Hepatocyte (in vitro differentiated cells): Measurements from ENCODE around the gene ITPKB. TPM values are rescaled to one million over a fixed set of nuclear protein-coding genes. Genes with fewer than 3 reads are reported as not detected.

Source experiments
- DNase-seq: peaks from one replicate; pipeline ENCODE4 v3.0.0-alpha.2; 2016; ENCODE audit warnings: low spot score
- H2AFZ ChIP-seq: fragments of 200-600 bp; sonication (generic); 2 replicates; pipeline ENCODE4 v1.6.0; 2016; ENCODE audit warnings: antibody characterized with exemption, mild to moderate bottlenecking
- H3K27ac ChIP-seq: fragments of 200-600 bp; sonication (generic); 2 replicates; pipeline ENCODE4 v1.5.1; 2016; ENCODE audit warnings: mild to moderate bottlenecking
- H3K27me3 ChIP-seq: fragments of 200-600 bp; sonication (generic); 2 replicates; pipeline ENCODE4 v1.6.1; 2016
- H3K36me3 ChIP-seq: fragments of 200-600 bp; sonication (generic); replicated peaks from 2 replicates; pipeline ENCODE4 v1.5.1; 2016; ENCODE audit warnings: low read depth; ENCODE audit not compliant: insufficient read depth
- H3K4me1 ChIP-seq: fragments of 200-600 bp; sonication (generic); 2 replicates; pipeline ENCODE4 v1.5.1; 2016; ENCODE audit warnings: mild to moderate bottlenecking, moderate library complexity; ENCODE audit not compliant: insufficient read depth
- H3K4me2 ChIP-seq: fragments of 200-600 bp; sonication (generic); 2 replicates; pipeline ENCODE4 v1.6.0; 2016
- H3K4me3 ChIP-seq: fragments of 200-600 bp; sonication (generic); 2 replicates; pipeline ENCODE4 v1.5.1; 2016; ENCODE audit warnings: mild to moderate bottlenecking
- H3K79me2 ChIP-seq: fragments of 200-600 bp; sonication (generic); 2 replicates; pipeline ENCODE4 v1.6.0; 2017; ENCODE audit warnings: mild to moderate bottlenecking
- H3K9me2 ChIP-seq: fragments of 200-600 bp; sonication (generic); replicated peaks from 2 replicates; pipeline ENCODE4 v1.6.0; 2017; ENCODE audit warnings: mild to moderate bottlenecking; ENCODE audit not compliant: insufficient read depth
- H3K9me3 ChIP-seq: fragments of 200-600 bp; sonication (generic); 2 replicates; pipeline ENCODE4 v1.5.1; 2016; ENCODE audit warnings: low read depth, mild to moderate bottlenecking
- H4K20me1 ChIP-seq: fragments of 200-600 bp; sonication (generic); 2 replicates; pipeline ENCODE4 v1.6.0; 2016; ENCODE audit warnings: mild to moderate bottlenecking; ENCODE audit not compliant: insufficient read depth, poor library complexity, severe bottlenecking
- EZH2 ChIP-seq: fragments of 200-600 bp; sonication (generic); IDR thresholded peaks from 2 replicates; pipeline ENCODE4 v1.6.1; 2016; ENCODE audit warnings: antibody characterized with exemption, mild to moderate bottlenecking, borderline replicate concordance
- EZH2phosphoT487 ChIP-seq: fragments of 200-600 bp; sonication (generic); IDR thresholded peaks from one replicate; pipeline ENCODE4 v1.6.1; 2018; ENCODE audit warnings: antibody characterized with exemption, mild to moderate bottlenecking, low read depth, moderate library complexity; ENCODE audit not compliant: unreplicated experiment, severe bottlenecking
- WGBS: methylation state at CpG from one replicate; pipeline ENCODE4 v1.1.6; 2016; ENCODE audit warnings: low lambda C conversion rate; ENCODE audit errors: missing lambda C conversion rate; 5-methylcytosine and 5-hydroxymethylcytosine counted together
- polyA plus RNA-seq: library from polyadenylated mRNA; unstranded; fragments of >200 nt; fragmentation: Nextera tagmentation; extraction: Ambion mirVana; gene quantifications from 2 replicates; pipeline ENCODE4 v1.2.1, GENCODE V29; 2016
- total RNA-seq: library from RNA; depleted of rRNA; stranded (reverse); fragments of >200 nt; gene quantifications from 2 replicates; pipeline ENCODE4 v1.2.3, GENCODE V29; 2014
- TF ChIP-seq, protein P1 (sequence below): fragments of 200-600 bp; sonication (generic); IDR thresholded peaks from 2 replicates; pipeline ENCODE4 v1.5.1; 2016; ENCODE audit warnings: antibody characterized with exemption, mild to moderate bottlenecking; ENCODE audit not compliant: poor library complexity

The ITPKB gene
- total and polyA plus RNA-seq, 2 experiments from 2014 or later: 11.0 to 13.8 TPM

- H3K9me3 ChIP-seq: no peaks in the 10 kb centered on the region
- H4K20me1 ChIP-seq: no peaks in the 10 kb centered on the region
- no peak for DNase-seq
- H3K27ac ChIP-seq: no peak overlapping the region
- no peak overlapping the region for H3K4me2 ChIP-seq
- H3K79me2 ChIP-seq: no peaks in the 10 kb centered on the region
- H3K4me1 ChIP-seq: no peaks in the 10 kb centered on the region
- H3K36me3 ChIP-seq: no peaks in the 10 kb centered on the region
- no peak for TF ChIP-seq EZH2phosphoT487
- 96% methylated on average over 3 of the region's 3 CpGs for WGBS
- H3K9me2 ChIP-seq: no peaks in the 10 kb centered on the region
- no peak overlapping the region for H2AFZ ChIP-seq
- no peak overlapping the region for H3K4me3 ChIP-seq
- no peaks in the 10 kb centered on the region for H3K27me3 ChIP-seq
Measured at GRCh38 chr1:226786550-226786949, 47.5 kb upstream of the ITPKB start.

DNA sequence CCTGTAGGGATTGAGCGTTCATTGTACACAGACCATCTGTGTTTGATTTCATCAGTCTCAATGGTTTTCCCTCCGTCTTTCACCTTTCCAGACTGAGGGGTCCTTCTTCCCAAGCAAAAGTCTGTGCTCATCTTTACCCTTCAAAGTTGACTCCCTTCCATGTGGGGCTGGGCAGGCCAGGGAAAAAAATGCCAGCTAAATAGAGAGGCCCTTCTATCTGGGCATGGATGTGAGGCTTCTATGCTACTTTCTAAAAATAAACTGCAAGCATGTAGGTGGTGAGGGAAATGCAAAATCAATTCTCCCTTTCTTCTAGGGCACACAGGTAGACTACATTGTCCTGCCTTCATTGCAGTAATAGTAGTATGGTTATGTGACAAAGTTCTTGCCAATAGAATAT lies 46.7 kb upstream of the ITPKB start:
- H3K9me2 ChIP-seq: no peaks in the 10 kb centered on the region
- no peaks in the 10 kb centered on the region for H3K4me1 ChIP-seq
- no peaks in the 10 kb centered on the region for H3K27me3 ChIP-seq
- no peaks in the 10 kb centered on the region for H3K79me2 ChIP-seq
- no peak overlapping the region for H3K27ac ChIP-seq
- WGBS: 65% methylated on average over 2 of the region's 2 CpGs
- H2AFZ ChIP-seq: no peak overlapping the region
- H4K20me1 ChIP-seq: no peaks in the 10 kb centered on the region
- TF ChIP-seq EZH2phosphoT487 (no peak), EZH2 (no peak)
- TF ChIP-seq, protein P1, sequence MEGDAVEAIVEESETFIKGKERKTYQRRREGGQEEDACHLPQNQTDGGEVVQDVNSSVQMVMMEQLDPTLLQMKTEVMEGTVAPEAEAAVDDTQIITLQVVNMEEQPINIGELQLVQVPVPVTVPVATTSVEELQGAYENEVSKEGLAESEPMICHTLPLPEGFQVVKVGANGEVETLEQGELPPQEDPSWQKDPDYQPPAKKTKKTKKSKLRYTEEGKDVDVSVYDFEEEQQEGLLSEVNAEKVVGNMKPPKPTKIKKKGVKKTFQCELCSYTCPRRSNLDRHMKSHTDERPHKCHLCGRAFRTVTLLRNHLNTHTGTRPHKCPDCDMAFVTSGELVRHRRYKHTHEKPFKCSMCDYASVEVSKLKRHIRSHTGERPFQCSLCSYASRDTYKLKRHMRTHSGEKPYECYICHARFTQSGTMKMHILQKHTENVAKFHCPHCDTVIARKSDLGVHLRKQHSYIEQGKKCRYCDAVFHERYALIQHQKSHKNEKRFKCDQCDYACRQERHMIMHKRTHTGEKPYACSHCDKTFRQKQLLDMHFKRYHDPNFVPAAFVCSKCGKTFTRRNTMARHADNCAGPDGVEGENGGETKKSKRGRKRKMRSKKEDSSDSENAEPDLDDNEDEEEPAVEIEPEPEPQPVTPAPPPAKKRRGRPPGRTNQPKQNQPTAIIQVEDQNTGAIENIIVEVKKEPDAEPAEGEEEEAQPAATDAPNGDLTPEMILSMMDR: no peak
- no peak overlapping the region for H3K4me3 ChIP-seq
- H3K9me3 ChIP-seq: no peaks in the 10 kb centered on the region
- no peak for DNase-seq
- no peak overlapping the region for H3K4me2 ChIP-seq
- H3K36me3 ChIP-seq: no peaks in the 10 kb centered on the region

DNA sequence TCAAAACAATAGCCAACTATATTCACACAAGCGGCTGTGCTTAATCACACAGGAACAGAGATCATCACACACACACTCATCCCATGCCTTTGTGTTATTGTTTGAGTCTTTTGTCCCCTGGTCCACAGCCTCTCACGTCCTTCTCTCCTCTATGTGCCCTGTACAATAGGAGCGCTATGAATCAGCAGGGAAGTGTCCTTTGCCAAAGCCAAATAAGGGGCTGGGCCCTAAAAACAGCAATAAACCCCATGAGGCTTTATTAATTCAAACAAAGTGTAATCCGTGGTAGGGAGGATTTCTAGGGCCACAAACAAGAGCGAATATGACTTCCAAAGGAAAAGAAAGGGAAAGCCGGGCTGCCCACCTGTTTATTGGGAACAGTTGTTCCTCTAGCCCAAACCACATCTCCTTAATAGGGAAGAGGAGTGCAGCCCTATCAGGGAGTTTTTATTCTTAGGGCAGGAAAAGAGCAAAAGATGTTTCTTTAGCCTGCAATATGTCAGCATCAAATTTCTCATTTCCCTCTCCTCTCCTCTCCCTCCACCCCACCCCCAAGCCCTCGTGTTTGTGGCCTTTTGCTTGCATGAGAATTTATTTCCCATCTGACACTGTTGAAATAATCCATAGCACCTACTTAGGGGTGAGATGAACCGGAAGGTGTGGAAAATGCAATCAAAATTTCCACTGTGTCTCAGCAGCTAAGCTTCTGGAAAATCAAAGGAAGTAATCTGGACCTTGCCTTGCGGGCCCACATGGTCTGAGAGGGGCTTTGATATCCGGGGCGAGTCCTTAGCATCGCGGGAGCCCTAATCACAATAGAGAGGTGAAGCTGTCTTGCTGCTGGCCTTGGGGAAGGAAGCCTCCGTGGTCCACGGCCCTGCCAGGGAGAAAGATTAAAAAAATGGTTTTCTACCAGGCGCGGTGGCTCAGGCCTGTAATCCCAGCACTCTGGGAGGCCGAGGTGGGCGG lies 45.3 kb upstream of the ITPKB start:
- no peak for DNase-seq
- no peaks in the 10 kb centered on the region for H4K20me1 ChIP-seq
- H3K79me2 ChIP-seq: no peaks in the 10 kb centered on the region
- H3K4me3 ChIP-seq: no peak overlapping the region
- no peaks in the 10 kb centered on the region for H3K9me3 ChIP-seq
- H3K27me3 ChIP-seq: no peaks in the 10 kb centered on the region
- no peaks in the 10 kb centered on the region for H3K9me2 ChIP-seq
- 75% methylated on average over 19 of the region's 19 CpGs for WGBS
- TF ChIP-seq, protein P1: no peak
- no peaks in the 10 kb centered on the region for H3K4me1 ChIP-seq
- H3K36me3 ChIP-seq: no peaks in the 10 kb centered on the region
- H3K27ac ChIP-seq: no peak overlapping the region
- no peak overlapping the region for H2AFZ ChIP-seq
- H3K4me2 ChIP-seq: no peak overlapping the region

DNA sequence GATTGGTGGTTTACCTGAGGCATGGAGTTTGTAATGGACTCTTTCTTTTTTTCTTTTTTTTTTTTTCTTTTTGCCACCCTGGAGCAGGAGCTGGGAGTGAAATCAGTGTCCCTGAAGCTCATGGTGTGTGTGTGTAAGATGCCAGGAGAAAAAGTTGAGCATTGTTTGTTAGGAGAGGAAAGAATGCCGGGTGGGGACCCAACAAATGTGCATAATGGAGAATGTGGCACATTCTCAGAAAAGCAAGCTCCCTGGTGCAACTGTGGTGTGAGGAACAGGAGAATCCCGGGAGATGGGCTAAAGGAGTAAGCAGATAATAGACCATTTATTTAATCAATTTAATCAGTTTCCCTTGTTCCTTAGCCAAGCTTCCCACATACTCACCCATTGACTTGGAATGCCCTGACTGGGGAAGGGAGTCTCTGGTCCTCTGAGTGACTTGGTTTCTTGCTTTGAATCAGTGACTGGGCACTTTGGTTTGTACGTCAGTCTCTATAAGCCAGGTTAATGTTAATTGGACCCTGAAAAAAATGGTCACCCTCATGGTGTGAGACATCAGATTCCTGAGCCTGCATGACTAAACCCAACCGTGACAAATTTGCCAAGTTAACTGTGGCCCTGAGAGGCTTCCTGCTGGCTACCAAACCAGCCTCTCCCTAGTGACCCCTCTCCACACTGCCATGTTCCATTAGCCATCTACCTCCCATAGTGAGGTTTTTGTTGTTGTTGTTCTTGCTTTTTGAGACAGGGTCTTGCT lies 43.9 kb upstream of the ITPKB start:
- H3K4me3 ChIP-seq: no peak overlapping the region
- no peak overlapping the region for H2AFZ ChIP-seq
- no peaks in the 10 kb centered on the region for H4K20me1 ChIP-seq
- WGBS: 88% methylated on average over 4 of the region's 4 CpGs
- no peaks in the 10 kb centered on the region for H3K4me1 ChIP-seq
- H3K79me2 ChIP-seq: no peaks in the 10 kb centered on the region
- DNase-seq: no peak
- TF ChIP-seq EZH2phosphoT487 (no peak), EZH2 (no peak)
- TF ChIP-seq, protein P1: no peak
- no peaks in the 10 kb centered on the region for H3K36me3 ChIP-seq
- no peaks in the 10 kb centered on the region for H3K9me3 ChIP-seq
- no peaks in the 10 kb centered on the region for H3K27me3 ChIP-seq
- H3K4me2 ChIP-seq: no peak overlapping the region
- H3K9me2 ChIP-seq: no peaks in the 10 kb centered on the region
- H3K27ac ChIP-seq: no peak overlapping the region
